ENCODE data around the gene CD300LG. TPM values are rescaled to one million over a fixed set of nuclear protein-coding genes. Genes with fewer than 3 reads are reported as not detected.
A peak's percentile ranks its signal among the peaks of the same experiment; 100 is the strongest.

The CD300LG gene
- total and polyA plus RNA-seq, 2 donors from 2014 or later = 1.2 to 3.1 TPM

GRCh38 chr17:43898446-43898845 lies 51.5 kb downstream of the CD300LG start:
- Histone ChIP-seq H3K4me3 (ENCODE audit: low read length in 3 of 3) (no peak overlapping the region), H3K27me3 (ENCODE audit: control insufficient read depth, insufficient read depth, low read length) (no peaks in the 10 kb centered on the region), H3K9ac (ENCODE audit: low read length in 3 of 3) (no peak overlapping the region), H3K27ac (ENCODE audit: low read depth in 2 of 2, low read length in 2 of 2) (no peak overlapping the region), H3K9me3 (ENCODE audit: control insufficient read depth in 2 of 3, insufficient read depth in 1 of 3, low read length in 3 of 3) (no peaks in the 10 kb centered on the region), H3K36me3 (ENCODE audit: control insufficient read depth in 2 of 3, insufficient read depth in 3 of 3, low read length in 3 of 3) (no peaks in the 10 kb centered on the region), H3K4me1 (ENCODE audit: control insufficient read depth in 2 of 3, insufficient read depth in 2 of 3, low read depth in 1 of 3, low read length in 3 of 3) (peaks cover 0 to 13% (median 0%) of the 10 kb centered on the region in 3 donors)
- FAIRE-seq (no peak), DNase-seq (no peak)
- intact Hi-C loops (cut with DNase I) = no loop called here
- no peak for TF ChIP-seq CTCF (IDR thresholded peaks at IDR 0.05; ENCODE audit: borderline replicate concordance, extremely low read depth, insufficient read depth)

- FAIRE-seq (no peak), DNase-seq (peak; percentile 93 to 96 (median 94))
- peak overlapping the region in 2 of 3 donors; percentile 34 to 35 for H3K9ac ChIP-seq (ENCODE audit: low read length in 3 of 3)
- peaks cover 0 to 13% (median 0%) of the 10 kb centered on the region in 3 donors for H3K4me1 ChIP-seq (ENCODE audit: control insufficient read depth in 2 of 3, insufficient read depth in 2 of 3, low read depth in 1 of 3, low read length in 3 of 3)
- no peak overlapping the region for H3K27ac ChIP-seq (ENCODE audit: low read depth in 2 of 2, low read length in 2 of 2)
- no peaks in the 10 kb centered on the region for H3K36me3 ChIP-seq (ENCODE audit: control insufficient read depth in 2 of 3, insufficient read depth in 3 of 3, low read length in 3 of 3)
- H3K9me3 ChIP-seq (ENCODE audit: control insufficient read depth in 2 of 3, insufficient read depth in 1 of 3, low read length in 3 of 3) = no peaks in the 10 kb centered on the region
- TF ChIP-seq CTCF (IDR thresholded peaks at IDR 0.05; ENCODE audit: borderline replicate concordance, extremely low read depth, insufficient read depth) = no peak
- H3K27me3 ChIP-seq (ENCODE audit: control insufficient read depth, insufficient read depth, low read length) = no peaks in the 10 kb centered on the region
- intact Hi-C loops (cut with DNase I) = no loop called here
- peak overlapping the region; percentile 59 to 61 (median 59) for H3K4me3 ChIP-seq (ENCODE audit: low read length in 3 of 3)
Observed at GRCh38 chr17:43900183-43900857, 53.3 kb downstream of the CD300LG start.

- no peak for TF ChIP-seq CTCF (IDR thresholded peaks at IDR 0.05; ENCODE audit: borderline replicate concordance, extremely low read depth, insufficient read depth)
- no peaks in the 10 kb centered on the region for H3K27me3 ChIP-seq (ENCODE audit: control insufficient read depth, insufficient read depth, low read length)
- H3K9me3 ChIP-seq (ENCODE audit: control insufficient read depth in 2 of 3, insufficient read depth in 1 of 3, low read length in 3 of 3) = no peaks in the 10 kb centered on the region
- no peak overlapping the region for H3K27ac ChIP-seq (ENCODE audit: low read depth in 2 of 2, low read length in 2 of 2)
- H3K4me3 ChIP-seq (ENCODE audit: low read length in 3 of 3) = peak overlapping the region; percentile 59 to 61 (median 59)
- FAIRE-seq (no peak), DNase-seq (peak in 4 of 5 donors; percentile 66 to 76 (median 74))
- peaks cover 0 to 18% (median 0%) of the 10 kb centered on the region in 3 donors for H3K4me1 ChIP-seq (ENCODE audit: control insufficient read depth in 2 of 3, insufficient read depth in 2 of 3, low read depth in 1 of 3, low read length in 3 of 3)
- H3K36me3 ChIP-seq (ENCODE audit: control insufficient read depth in 2 of 3, insufficient read depth in 3 of 3, low read length in 3 of 3) = no peaks in the 10 kb centered on the region
- peak overlapping the region; percentile 9 to 35 (median 34) for H3K9ac ChIP-seq (ENCODE audit: low read length in 3 of 3)
- intact Hi-C loops (cut with DNase I) = no loop called here
Observed at GRCh38 chr17:43900858-43901754, 54.1 kb downstream of the CD300LG start.
